Measurements from ENCODE around the gene IL11RA.

- TF ChIP-seq GATA2 (IDR thresholded peaks at IDR 0.05; ENCODE audit: low read depth, low read length) (no peak), GATA3 (IDR thresholded peaks at IDR 0.05; ENCODE audit: low read depth, low read length) (no peak)
Observed at GRCh38 chr9:34606905-34607304, 45.1 kb upstream of the IL11RA start.
